Measurements from ENCODE around the gene MLN.

The MLN gene

DNA sequence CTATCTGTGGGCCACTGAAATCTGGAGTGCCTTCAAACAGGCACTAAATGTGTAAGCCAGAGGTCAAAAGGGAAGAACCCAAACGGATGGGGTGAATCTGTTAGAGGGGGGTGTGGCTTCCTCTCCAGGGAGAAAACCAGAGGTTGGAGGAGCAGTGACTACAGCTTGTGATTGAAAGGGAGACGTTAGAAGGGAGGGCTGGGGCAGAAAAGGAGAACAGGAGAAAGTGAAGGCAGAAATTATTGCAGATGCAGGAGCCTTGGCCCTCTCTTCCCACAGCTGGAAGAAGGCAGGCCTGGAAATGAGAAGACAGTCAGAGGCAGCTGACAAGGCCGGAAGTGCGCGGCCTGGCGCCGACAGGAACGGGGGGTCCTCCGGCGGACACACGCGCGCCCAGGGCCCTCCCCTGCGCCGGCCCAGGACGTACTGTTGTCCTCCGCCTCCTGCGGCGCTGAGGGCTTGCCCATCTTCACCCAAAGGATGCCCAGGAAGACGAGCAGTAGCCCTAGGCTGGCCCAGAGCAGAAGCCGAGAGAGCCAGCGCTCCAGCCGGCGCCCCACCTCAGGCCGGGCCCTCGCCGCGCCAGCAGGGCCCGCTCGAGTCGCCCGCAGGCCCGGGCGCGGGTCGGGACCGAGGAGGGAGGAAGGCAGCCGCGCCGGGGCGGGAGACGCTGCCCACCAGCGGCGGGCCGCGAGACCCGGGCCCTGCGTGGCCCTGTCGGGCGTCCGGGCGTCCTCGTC, 15.7 kb downstream of the MLN start:
- no peak for DNase-seq

DNA sequence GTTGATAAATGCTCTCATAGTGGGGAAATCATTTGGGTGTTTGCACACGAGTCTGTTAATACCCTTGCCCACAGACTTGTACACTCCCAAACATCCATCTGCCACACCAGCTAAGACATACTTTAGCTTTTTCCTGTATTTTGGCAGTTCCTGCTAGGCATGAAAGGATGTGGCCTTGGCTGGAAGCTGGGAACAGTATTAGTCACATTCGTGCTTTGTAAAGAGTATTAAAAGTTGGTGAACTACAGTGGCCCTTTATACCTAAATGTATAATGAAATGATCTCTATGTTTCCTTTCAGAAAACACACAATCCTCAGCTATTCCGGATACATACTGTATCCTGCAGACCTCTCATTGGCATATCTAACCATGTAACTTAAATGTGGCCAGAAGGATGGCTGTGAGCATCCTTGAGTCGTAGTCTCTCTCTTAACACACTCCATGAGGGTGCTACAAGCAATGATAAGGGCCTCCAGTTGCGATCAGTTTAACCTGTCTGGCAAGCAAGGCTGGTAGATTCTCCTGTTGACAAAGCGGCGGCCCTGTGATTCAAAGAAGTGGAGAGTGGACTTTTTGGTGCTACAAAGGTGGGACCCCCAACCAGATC, 16.4 kb downstream of the MLN start:
- DNase-seq = no peak

DNA sequence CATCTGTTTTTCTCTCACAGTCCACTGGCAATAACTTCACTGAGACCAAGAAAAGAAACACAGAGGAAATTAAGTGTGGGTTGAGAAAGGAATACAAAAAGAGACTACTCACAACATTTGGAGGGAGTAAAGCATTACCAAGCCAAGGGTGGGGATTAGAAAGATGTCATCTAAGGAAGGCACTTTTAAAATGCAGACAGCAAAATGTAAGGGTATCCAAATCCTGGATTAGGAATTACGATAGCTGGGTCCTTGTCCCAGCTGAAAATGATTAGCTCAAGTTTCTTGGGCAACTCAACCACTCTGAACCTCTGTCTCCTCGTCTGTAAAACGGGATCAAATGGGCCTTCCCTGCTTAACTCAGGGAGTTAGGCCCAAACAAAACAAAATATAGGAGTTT, 17.1 kb downstream of the MLN start:
- DNase-seq = no peak

DNA sequence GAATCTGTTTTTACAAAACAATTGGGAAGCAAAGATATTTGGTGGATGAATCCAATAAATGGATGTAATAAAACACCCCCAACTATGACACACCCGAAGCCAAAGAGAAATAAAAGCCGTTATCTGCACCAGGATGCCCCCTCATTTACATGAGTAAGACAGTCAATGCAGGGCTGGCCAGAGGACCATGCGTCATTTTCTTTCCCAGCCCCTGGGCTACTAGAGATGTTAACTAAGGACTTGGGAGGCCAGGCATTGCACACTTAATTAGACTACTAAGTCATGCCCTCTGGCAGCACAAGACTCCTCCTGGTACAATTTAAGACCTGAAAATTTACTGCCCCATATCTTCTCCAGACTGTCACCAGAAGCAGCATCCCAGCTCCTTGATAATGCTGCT, 18.0 kb downstream of the MLN start:
- no peak for DNase-seq

- DNase-seq = no peak
Observed at GRCh38 chr6:33784787-33785186, 19.0 kb downstream of the MLN start.

DNA sequence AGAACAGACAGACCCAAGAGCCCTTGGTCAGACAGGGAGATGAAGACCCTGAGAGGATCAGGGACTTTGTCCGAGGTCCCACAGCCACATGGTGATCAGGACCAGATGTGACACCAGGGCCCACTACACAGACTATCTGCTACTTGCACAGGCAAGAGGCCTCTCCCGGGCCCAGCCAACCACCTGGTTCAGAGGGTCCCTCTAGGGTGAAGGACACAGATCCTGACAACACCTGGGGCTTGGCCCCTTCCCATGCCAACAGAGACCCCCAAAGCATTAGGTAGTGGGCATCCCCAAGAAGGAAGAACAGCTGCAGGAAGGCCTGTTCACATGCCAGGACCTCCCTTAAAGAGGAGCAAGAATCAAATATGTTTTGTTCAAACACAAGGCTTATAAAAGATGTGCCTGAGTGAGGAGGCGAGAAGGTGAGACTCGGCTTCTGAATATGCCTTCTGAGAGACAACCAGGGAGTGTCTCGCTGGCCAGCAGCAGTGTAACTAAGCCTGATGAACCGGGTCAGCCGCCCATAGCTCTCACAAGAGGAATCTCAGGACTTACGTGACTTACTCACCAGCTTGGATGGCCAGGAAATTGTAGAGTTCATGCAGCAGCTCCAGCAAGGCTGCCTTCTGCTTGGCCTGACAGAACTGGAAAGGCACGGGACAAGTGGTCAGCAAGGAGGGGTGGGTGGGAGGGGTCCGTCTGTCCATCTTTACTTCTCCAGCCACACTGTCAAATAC, 19.9 kb downstream of the MLN start:
- no peak for DNase-seq

- DNase-seq = no peak
Observed at GRCh38 chr6:33782561-33782960, 21.2 kb downstream of the MLN start.

DNA sequence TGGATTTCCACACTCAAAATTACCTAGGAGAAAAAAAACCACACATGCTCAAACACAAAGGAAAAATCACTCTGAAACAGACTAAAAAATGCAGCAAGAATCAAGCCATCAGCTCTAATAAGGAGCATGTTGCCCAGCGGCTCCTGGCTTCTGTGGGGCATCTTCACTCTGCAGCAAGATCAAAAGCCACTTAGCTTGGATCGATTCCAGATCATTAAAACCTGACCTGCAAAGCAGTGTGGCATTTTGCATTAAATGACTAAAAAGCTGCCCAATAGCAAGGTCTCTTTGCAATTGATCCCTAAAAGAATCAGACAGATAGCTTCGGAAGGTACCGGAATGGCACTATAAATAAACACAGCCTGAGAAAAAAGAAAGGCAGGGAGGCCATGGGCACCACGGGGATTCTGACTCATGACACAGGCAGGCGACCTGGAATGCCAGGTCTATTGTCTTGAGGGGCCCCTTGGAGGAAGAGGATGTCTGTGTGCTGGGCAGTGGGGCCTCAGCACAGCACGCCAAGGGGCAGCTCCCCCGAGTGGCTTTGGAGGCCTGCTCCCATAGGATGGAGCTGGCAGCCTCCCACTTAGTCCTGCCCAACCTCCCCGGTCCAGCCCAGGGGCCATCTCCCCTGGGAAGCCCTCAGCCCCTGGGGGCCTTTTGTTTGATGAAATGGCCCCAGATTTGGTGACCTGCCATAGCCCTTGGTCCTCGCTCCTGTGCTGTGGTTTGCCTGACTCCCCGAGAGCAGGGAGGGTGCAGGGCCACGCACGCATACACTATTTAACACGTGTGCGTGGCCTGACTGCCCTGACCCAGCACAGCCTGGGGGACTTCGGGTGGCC, 22.4 kb downstream of the MLN start:
- DNase-seq = no peak

DNA sequence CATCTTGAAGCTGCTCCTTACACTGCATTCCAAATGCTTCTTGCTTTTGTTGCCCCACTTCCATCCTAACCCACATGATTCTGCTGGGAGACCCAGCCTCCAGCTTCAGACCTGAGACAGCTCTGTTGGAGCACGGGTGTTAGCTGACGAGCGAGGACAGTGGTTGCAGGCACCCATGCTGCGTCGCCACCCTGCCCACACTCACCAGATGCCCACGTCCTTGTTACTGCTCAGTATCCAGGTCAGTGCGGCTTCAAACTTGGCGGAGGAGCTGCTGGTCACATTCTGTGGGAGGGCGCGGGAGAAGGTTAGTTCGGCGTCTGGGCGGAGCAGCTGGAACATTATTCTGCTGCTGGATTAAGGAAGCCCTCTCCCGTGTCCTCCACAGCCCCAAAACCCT, 23.9 kb downstream of the MLN start:
- no peak for DNase-seq

- no peak for DNase-seq
Observed at GRCh38 chr6:33779290-33779689, 24.5 kb downstream of the MLN start.

GRCh38 chr6:33778444-33779121, 25.2 kb downstream of the MLN start:
- no peak for DNase-seq

DNA sequence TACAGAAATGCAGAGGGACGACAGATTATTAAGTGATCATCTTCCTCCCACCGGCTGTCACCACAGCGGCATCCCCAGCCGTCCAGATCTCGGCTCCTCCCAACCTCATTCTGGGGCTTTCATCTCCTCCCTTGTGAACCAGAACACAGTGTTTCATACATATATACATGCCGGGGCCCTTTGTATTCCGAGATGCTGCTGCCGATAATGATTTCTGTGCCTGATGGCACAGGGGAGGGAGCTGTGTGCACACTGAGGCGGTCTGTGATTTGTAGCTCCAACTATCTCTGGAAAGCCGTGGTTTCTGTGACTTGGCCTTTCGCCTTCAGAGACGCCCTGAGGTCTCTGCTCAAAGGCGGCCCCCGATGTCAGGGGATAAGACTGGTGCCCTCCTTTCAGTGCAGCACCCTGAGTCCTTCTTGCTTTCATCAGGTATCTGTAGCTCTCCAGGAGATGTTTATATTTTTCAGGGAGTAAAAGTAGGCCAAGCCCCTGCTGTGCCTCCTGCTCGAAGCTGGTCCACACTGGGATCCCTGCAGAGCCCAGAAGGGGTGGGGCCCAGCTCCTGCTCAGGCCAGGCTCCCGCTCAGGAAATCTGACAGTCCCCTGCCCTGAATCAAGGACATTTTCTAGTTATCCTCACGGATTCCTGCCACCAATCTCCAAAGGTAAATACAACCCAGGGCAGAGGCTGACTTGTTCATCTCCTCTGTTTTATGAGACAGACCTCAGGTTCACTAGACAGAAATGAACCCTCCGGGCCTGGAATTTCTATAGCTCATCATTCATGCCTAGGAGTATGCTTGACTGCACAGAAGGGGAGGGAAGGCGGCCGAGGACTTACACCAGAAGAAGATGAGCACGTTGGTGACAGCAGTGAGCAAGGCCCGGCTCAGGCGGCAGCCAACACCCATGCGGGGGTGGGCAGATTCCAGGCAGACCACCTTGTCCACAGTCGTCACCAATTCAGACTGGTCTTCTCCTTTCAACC, 26.1 kb downstream of the MLN start:
- no peak for DNase-seq

DNA sequence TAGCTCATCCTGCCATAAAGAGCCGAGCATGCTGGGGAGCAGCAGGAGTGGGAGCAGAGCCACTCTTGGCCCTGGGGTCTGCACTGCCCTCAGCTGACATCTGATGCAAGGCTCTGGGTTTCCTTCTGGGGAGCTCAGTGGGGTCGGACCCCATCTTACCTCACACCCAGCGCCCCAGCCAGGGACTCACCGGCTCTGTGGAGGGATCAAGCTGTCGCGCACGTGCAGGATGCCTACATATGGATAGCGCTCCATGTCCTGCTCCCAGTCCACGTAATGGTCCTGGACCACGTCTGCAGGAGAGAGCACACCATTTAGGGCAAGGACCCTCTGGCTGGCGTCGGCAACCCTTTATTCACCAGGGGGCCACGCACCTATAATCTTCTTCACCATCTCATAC, 27.0 kb downstream of the MLN start:
- no peak for DNase-seq

GRCh38 chr6:33776186-33776585, 27.6 kb downstream of the MLN start:
- DNase-seq = no peak

- DNase-seq = no peak
Observed at GRCh38 chr6:33774774-33775173, 29.0 kb downstream of the MLN start.

GRCh38 chr6:33772902-33773472, 30.8 kb downstream of the MLN start:
- DNase-seq = no peak

- no peak for DNase-seq
Observed at GRCh38 chr6:33772082-33772830, 31.5 kb downstream of the MLN start.

GRCh38 chr6:33771146-33772081, 32.4 kb downstream of the MLN start:
- DNase-seq = no peak

DNA sequence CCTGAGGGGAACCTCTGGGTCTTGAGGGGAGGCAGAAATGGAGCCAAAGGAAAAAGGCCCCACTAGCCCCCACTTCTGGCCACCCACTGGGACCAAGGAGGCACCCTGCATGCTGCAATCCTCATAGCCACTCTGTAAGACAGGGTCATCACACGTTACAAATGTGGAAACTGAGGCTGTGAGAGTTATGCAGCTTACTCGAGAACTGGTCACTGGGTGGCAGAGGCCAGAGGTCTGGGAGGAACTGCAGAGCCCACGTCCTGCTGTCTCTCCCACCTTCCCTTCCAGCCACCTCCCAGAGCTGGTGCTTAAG, 33.0 kb downstream of the MLN start:
- no peak for DNase-seq

Data from NCI-H2081 treated with DMSO at 0.1 percent for 48 hours (cell line).